Gastrocnemius medialis (tissue), 4 donors: Measurements from ENCODE around the gene OSM. TPM values are rescaled to one million over a fixed set of nuclear protein-coding genes. Genes with fewer than 3 reads are reported as not detected.

Experiments
- ATAC-seq, 2 donors: fragments of 150-250 bp; one replicate each; pipeline ENCODE4 v1.9.1; 2016
- DNase-seq, 2 donors: peaks; one replicate each; pipeline ENCODE4 v3.0.0-alpha.2; 2019
- H3K27ac ChIP-seq, 4 donors: fragments of 200-600 bp; sonication (generic); 1 replicate in 1 of 4; 2 replicates in 3 of 4; pipeline ENCODE4 v1.5.1; 2016 to 2018; ENCODE audit warnings: mild to moderate bottlenecking in 2 of 4, moderate library complexity in 1 of 4
- H3K27me3 ChIP-seq, 3 donors: fragments of 200-600 bp; sonication (generic) in 2 of 3; 1 replicate in 1 of 3; 2 replicates in 2 of 3; pipeline versions ENCODE4 v1.5.1 to v1.6.0; 2016 to 2019; ENCODE audit warnings: mild to moderate bottlenecking in 1 of 3, moderate library complexity in 1 of 3
- H3K36me3 ChIP-seq, 2 donors: fragments of 200-600 bp; sonication (generic) in 1 of 2; one replicate each; pipeline ENCODE4 v1.5.1; 2017 to 2018
- H3K4me1 ChIP-seq, 2 donors: fragments of 200-600 bp; sonication (generic) in 1 of 2; one replicate each; pipeline ENCODE4 v1.5.1; 2016 to 2017; ENCODE audit warnings: mild to moderate bottlenecking in 2 of 2
- H3K4me3 ChIP-seq, 4 donors: fragments of 200-600 bp; sonication (generic) in 3 of 4; 1 replicate in 1 of 4; 2 replicates in 3 of 4; pipeline ENCODE4 v1.5.1; 2016 to 2019; ENCODE audit warnings: mild to moderate bottlenecking in 2 of 4
- H3K9me3 ChIP-seq, 3 donors: fragments of 200-600 bp; sonication (generic) in 2 of 3; 1 replicate in 1 of 3; 2 replicates in 2 of 3; pipeline ENCODE4 v1.5.1; 2016 to 2019
- POLR2A ChIP-seq, 2 donors: fragments of 450-650 bp; IDR thresholded peaks; one replicate each; pipeline ENCODE4 v1.6.1; 2017; ENCODE audit warnings: antibody characterized with exemption in 2 of 2, mild to moderate bottlenecking in 2 of 2, moderate library complexity in 2 of 2
- in situ Hi-C, 4 donors: fragments of 200-750 bp; cut with MboI; loops; one replicate each; pipeline versions ENCODE4 v1.15.0 to v1.8.0; 2017; ENCODE audit warnings: low sequenced_read_pairs in 4 of 4
- intact Hi-C: fragments of 100-400 bp; cut with DNase I; formaldehyde crosslinking; loops from one replicate; pipeline ENCODE4 v1.15.1; 2023; ENCODE audit warnings: low total_unique reads
- total RNA-seq, 4 donors: library from RNA; depleted of rRNA; stranded (reverse); fragments of >200 nt; gene quantifications; one replicate each; pipeline versions ENCODE4 v1.1.0 to v1.2.3, GENCODE V29; 2016
- TF ChIP-seq, protein P1 (sequence below), 5 experiments: fragments of 450-650 bp in 3 of 5; fragments of 200-600 bp in 2 of 5; sonication (generic) in 2 of 5; IDR thresholded peaks in 4 of 5; conservative IDR thresholded peaks in 1 of 5; 1 replicate in 4 of 5; 2 replicates in 1 of 5; pipeline ENCODE4 v1.5.1; 2016 to 2019; ENCODE audit warnings: antibody characterized with exemption in 5 of 5, mild to moderate bottlenecking in 3 of 5, moderate library complexity in 3 of 5

Gene OSM
- total RNA-seq, 4 donors from 2014 or later, result 0.53 TPM; not detected in 3

DNA sequence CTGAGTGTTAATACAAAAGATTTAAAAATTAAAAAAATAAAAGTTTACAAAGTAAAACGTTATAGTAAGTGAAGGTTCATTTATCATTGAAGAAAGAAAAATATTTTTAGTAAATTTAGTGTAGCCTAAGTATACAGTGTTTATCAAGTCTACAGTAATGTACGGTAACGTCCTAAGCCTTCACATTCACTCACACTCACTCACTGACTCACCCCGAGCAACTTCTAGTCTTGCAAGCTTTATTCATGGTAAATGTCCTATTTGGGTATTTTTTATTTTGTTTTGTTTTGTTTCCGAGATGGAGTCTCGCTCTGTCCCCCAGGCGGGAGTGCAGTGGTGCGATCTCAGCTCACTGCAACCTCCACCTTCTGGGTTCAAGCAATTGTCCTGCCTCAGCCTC lies 13.9 kb upstream of the OSM start:
- in situ Hi-C loops (loop anchor here in 3 of 4 donors (5.0 to 10.0 kb wide), 3 partner anchors 104 to 114 kb away; partner anchors contain the start of genes RNF215 (in 1 of the 3) and SEC14L2 (in 1 of the 3)), intact Hi-C loops (loop anchor here (10.0 kb wide), 1 partner anchor 204 kb away; no protein-coding TSS in a partner anchor)
- DNase-seq, result no peak
- no peak for ATAC-seq
- Histone ChIP-seq H3K4me1 (no peaks in the 10 kb centered on the region), H3K27ac (no peak overlapping the region), H3K36me3 (no peaks in the 10 kb centered on the region), H3K27me3 (no peaks in the 10 kb centered on the region), H3K4me3 (no peak overlapping the region), H3K9me3 (no peaks in the 10 kb centered on the region)
- TF ChIP-seq POLR2A (IDR thresholded peaks at IDR 0.05), result no peak
- TF ChIP-seq, protein P1, sequence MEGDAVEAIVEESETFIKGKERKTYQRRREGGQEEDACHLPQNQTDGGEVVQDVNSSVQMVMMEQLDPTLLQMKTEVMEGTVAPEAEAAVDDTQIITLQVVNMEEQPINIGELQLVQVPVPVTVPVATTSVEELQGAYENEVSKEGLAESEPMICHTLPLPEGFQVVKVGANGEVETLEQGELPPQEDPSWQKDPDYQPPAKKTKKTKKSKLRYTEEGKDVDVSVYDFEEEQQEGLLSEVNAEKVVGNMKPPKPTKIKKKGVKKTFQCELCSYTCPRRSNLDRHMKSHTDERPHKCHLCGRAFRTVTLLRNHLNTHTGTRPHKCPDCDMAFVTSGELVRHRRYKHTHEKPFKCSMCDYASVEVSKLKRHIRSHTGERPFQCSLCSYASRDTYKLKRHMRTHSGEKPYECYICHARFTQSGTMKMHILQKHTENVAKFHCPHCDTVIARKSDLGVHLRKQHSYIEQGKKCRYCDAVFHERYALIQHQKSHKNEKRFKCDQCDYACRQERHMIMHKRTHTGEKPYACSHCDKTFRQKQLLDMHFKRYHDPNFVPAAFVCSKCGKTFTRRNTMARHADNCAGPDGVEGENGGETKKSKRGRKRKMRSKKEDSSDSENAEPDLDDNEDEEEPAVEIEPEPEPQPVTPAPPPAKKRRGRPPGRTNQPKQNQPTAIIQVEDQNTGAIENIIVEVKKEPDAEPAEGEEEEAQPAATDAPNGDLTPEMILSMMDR (IDR thresholded peaks at IDR 0.05 in 4 of 5, conservative IDR thresholded peaks at IDR 0.05 in 1 of 5), result no peak

DNA sequence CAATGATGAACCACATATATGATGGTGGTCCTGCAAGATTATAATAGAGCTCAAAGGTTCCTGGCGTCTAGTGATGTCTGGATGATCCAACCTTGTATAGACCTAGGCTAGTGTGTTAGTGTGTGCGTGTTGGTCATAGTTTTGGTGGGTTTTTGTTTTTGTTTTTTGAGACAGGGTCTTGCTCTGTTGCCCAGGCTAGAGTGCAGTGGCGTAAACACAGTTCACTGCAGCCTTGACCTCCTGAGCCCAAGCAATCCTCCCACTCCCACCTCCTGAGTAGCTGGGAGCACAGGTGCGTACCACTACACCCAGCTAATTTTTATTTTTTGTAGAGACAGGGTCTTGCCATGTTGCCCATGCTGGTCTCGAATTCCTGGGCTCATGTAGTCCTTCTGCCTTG lies 13.3 kb upstream of the OSM start:
- Histone ChIP-seq H3K27ac (no peak overlapping the region), H3K36me3 (no peaks in the 10 kb centered on the region), H3K4me3 (no peak overlapping the region), H3K4me1 (no peaks in the 10 kb centered on the region), H3K9me3 (no peaks in the 10 kb centered on the region), H3K27me3 (no peaks in the 10 kb centered on the region)
- no peak for TF ChIP-seq POLR2A (IDR thresholded peaks at IDR 0.05)
- TF ChIP-seq, protein P1 (IDR thresholded peaks at IDR 0.05 in 4 of 5, conservative IDR thresholded peaks at IDR 0.05 in 1 of 5), result no peak
- ATAC-seq (no peak), DNase-seq (no peak)
- in situ Hi-C loops, result loop anchor here in 3 of 4 donors (5.0 to 10.0 kb wide), 3 partner anchors 105 to 115 kb away; partner anchors contain the start of genes RNF215 (in 1 of the 3) and SEC14L2 (in 1 of the 3)
- intact Hi-C loops, result loop anchor here (10.0 kb wide), 1 partner anchor 205 kb away; no protein-coding TSS in a partner anchor

DNA sequence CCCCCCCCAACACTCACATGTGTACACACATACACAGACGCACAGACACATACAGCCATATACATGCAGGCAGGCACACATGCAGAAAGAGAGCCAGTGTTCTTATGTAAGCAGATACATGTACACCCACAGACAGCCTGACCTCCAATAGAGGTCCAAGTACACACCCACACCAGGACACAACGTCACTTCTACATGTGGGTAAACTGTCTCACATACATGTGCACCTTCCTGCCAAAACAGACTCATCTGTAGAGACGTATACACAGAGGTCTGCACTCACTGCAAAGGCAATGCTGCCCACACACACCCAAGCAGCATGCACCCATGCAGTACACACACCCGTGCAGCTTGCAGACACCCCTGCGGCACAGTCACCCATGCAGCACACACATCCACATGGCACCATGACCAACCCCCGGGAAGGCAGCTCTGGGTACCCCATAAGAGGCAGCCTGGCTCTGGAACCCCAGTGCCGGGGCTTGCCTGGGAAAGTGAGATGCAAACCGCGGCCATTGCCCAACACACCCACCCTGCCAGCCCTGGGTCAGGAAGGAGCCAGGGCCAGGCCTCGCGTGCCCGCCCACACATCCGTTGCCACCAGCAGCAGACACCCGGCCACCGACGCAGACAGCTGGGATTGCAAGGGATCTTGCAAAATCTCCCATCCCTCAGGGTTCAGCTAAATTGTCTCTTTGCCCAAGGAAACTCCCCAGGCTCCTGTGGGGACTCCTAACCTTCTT lies 12.6 kb upstream of the OSM start:
- Histone ChIP-seq H3K4me1 (no peaks in the 10 kb centered on the region), H3K4me3 (no peak overlapping the region), H3K9me3 (no peaks in the 10 kb centered on the region), H3K27ac (no peak overlapping the region), H3K36me3 (no peaks in the 10 kb centered on the region), H3K27me3 (no peaks in the 10 kb centered on the region)
- peak; percentile 38 to 39 for DNase-seq
- intact Hi-C loops, result no loop called here
- in situ Hi-C loops, result no loop called here
- TF ChIP-seq, protein P1 (IDR thresholded peaks at IDR 0.05 in 4 of 5, conservative IDR thresholded peaks at IDR 0.05 in 1 of 5), result no peak
- no peak for TF ChIP-seq POLR2A (IDR thresholded peaks at IDR 0.05)
- peak; percentile 26 to 30 for ATAC-seq

DNA sequence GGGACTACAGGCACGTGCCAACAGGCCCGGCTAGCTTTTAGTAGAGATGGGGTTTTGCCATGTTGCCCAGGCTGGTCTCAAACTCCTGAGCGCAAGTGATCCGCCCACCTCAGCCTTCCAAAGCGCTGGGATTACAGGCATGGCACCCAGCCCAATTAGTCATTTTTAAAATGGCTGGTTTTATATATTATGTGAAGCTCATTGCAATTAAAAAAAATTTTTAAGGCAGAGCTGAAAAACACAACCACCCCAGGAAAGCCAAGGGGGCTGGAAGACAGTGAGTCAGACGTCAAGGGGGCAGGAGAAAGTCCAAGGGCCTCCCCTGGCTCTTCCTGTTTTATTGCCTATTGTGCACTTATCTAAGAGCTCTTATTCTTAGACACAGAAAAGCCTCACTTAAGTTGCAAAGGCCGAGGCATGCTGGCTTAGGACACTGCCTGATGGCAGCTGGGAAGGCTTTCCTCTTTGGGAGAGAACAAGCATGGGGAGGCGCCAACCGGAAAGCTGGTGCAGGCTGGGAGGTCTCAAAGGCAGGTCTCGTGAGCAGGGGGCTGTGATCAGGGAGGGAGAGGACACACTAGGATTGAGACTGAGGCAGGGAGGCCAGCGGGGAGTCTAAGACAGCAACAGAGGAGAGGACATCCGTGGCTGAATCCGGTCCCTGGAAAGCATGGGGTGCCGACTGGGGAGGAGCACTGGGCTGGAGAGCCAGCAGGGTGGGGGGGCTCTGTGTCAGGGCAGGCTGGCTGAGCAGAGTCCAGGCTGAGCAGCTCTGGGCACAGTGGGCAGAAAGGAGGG lies 11.1 kb upstream of the OSM start:
- Histone ChIP-seq H3K9me3 (no peaks in the 10 kb centered on the region), H3K4me3 (no peak overlapping the region), H3K36me3 (no peaks in the 10 kb centered on the region), H3K4me1 (no peaks in the 10 kb centered on the region), H3K27me3 (no peaks in the 10 kb centered on the region), H3K27ac (no peak overlapping the region)
- in situ Hi-C loops, result no loop called here
- no peak for TF ChIP-seq POLR2A (IDR thresholded peaks at IDR 0.05)
- TF ChIP-seq, protein P1 (IDR thresholded peaks at IDR 0.05 in 4 of 5, conservative IDR thresholded peaks at IDR 0.05 in 1 of 5), result no peak
- DNase-seq (no peak), ATAC-seq (no peak)
- intact Hi-C loops, result no loop called here
